Measurements from ENCODE around the gene ALDH9A1.
A peak's percentile ranks its signal among the peaks of the same experiment; 100 is the strongest.
"Not testable (repeated sequence)": the region's sequence is repeated elsewhere in the genome, so short reads cannot be mapped to it uniquely, and the experiment has no call there.

ALDH9A1 gene

DNA sequence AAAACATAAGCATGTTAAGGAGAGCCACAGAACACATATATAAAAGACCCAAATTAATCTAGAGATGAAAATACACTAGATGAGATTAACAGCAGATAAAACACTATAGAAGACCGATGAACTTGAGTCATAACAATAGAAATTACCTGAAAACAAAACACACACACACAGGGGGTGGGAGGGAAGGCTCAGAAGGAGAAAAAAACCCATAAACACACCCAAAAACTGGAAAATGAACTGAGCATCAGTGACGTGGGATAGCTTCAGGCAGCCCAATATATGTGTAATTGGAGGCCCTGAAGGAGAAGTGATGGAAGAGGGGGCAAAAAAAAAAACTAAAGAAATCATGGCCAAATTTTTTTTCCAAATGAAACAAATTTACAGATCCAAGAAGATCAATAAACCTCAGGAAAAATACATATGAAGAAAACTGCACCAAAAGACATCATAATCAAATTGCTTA, 11.4 kb downstream of the ALDH9A1 start:
- no peak for DNase-seq (ENCODE audit: low spot score)

DNA sequence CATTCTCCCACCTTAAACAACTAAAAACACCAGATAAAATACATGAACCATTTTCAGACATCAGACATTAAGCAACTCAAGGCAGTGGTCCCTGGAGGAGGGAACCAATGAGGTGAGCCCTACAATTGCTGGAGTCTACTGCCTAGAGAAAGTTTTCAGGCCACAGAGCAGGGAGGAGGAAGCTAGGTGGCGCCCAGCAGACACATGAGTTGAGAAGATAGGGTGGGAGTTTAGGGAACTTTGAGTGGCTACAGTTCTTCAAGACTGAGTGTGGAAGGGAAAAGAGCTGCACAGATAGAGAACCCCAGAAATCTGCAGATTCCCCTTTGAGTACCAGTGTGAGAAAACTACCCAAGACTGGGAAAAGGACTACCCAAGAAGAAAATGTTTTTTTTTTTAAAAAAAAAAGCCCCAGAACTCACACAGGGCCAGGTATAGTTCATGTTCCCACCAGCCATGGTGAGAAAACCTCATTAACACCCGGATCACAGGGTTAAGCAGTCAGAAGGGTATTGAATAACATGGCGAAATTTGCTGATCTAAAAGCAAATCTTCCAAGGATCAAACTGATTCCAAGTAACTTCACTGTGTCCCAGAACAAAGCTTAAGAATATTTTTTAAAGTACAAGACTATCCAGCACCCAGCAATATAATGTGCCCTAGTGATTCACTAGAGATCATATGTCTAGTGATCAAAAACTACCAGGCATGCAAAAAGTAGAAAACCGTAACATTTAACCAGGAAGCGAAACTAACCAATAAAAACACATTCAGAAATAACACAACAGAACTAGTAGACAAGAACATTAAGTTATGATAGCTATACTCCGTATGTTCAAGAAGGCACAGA, 12.0 kb downstream of the ALDH9A1 start:
- peak; percentile 5 for DNase-seq (ENCODE audit: low spot score)

DNA sequence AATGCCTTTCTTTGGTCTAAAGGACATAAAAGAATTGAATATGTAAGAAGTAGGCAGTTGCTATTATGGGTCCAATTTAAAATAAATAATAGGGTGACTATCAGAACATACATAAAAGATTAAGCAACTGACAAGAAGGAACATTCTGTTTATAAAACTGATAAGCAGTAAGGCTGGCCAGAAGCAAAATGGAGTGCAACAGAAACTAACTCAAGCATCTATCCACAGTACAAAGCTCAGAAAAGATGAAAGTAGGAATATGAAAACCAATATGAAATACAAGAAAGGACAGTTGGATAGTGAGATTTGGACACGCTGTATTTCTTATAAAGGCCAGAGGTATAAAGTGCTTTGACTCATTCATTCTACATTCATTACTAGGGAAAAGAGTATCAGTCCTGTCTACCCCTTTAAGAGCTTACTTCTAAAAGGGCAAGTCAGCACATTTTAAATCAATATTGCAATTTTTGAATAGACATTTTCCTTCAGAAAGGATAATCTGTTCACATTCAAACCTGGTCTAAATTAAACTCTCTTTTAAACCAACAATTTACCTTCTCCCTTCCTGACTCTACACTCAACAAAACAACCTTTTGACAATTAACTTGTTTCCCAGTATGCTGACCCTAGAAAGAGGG, 14.4 kb downstream of the ALDH9A1 start:
- no peak for DNase-seq (ENCODE audit: low spot score)

DNA sequence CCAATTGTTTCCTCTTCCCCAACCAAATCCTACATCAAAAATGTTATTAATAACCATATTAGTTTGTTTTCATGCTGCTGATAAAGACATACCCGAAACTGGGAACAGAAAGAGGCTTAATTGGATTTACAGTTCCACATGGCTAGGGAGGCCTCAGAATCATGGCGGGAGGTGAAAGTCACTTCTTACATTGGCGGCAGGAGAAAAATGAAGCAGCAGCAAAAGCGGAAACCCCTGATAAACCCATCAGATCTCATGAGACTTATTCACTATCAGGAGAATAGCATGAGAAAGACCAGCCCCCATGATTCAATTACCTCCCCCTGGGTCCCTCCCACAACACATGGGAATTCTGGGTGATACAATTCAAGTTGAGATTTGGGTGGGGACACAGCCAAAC, 17.6 kb downstream of the ALDH9A1 start:
- not testable (repeated sequence) for DNase-seq (ENCODE audit: low spot score)

DNA sequence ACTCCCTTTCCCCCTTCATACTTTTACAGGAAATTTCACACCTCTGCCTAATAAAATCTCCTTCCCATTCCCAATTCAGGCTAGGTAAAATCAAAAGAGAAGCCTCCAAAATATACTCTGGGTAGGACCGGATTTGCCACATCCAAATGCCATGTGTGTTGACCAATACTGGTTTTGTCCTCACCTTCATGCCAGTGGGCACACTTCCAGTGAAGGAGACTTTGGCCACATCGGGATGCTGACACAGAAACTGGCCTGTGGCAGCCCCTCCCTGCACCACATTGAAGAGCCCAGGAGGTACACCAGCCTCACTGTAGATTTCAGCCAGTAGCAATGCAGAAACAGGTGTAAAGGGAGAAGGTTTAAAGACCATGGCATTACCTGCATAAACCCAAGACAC, 18.1 kb downstream of the ALDH9A1 start:
- no peak for DNase-seq (ENCODE audit: low spot score)

DNA sequence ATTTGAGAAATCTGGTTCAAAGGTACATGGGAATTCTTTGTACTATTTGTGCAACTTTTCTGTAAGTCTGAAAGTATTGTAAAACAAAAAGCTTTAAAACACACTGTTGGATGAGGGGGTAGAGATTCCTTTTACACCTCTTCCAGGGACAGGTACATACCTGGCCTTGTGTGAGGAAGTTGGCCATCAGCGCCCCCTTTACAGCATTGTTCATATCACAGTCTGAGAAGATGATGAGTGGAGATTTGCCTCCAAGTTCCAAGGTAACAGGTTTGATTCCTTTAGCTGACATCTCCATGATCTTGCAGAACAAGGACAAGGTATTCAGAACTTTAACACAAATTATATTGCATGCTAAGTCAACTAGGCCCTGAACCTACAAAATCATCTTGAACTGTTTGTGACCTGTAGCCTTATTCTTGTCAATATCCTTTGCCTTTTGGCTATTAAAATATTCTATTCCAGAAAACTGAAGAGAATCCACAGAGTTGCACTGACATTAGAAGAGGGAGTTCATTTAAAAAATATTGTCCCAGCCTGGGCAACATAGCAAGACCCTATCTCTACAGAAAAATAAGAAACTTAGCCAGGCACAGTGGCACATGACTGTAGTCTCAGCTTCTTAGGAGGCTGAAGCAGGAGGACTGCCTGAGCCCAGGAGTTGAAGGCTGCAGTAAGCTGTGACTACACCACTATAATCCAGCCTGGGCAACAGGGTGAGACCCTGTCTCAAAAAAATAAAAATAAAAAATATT, 18.9 kb downstream of the ALDH9A1 start:
- DNase-seq (ENCODE audit: low spot score): no peak

DNA sequence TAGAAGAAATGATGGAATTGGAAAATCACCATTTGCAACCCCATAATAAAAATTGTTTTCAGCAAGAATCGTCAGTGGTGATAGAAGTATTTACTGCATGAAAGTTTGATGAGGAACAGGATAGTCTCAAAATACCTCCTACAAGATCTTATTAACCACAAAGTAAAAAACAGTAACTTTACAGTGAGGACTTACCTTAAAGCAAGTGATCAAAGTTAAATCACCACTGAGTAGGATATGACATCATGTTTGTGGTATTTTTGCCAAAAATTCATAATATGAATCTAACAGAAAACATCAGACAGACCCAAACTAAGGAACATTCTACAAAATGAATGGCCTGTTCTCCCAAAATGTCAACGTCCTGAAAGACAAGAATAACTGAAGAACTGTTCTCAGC, 19.9 kb downstream of the ALDH9A1 start:
- DNase-seq (ENCODE audit: low spot score): no peak

DNA sequence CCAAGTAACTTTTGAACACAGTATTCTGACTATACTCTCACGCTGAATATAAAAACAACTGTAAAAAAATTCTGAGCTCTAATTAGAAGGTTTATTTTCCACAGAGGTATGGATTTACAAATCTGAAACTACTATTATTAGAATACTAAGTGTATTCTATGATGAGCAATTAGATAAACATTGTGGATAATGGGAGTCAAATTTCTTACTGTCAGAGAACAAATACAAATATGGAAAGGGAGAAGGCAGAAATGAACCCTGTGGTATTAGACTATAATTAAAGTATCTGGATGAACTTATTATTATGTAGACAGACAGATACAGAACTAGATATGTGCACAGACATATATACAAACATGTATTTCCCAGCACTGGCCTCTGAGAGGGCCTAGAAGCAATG, 22.6 kb downstream of the ALDH9A1 start:
- no peak for DNase-seq (ENCODE audit: low spot score)

DNA sequence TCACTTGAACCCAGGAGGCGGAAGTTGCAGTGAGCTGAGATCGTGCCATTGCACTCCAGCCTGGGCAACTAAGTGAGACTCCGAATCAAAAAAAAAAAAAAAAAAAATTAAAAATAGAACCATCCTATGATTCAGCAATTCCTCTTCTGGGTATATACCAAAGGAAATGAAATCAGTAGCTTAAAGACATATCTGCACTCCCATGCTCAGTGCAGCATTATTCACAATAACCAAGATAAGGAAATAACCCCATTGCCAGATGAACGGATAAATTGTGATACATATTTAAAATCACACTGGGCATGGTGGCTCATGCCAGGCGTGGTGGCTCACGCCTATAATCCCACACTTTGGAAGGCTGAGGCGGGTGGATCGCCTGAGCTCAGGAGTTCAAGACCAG, 23.8 kb downstream of the ALDH9A1 start:
- DNase-seq (ENCODE audit: low spot score): no peak

DNA sequence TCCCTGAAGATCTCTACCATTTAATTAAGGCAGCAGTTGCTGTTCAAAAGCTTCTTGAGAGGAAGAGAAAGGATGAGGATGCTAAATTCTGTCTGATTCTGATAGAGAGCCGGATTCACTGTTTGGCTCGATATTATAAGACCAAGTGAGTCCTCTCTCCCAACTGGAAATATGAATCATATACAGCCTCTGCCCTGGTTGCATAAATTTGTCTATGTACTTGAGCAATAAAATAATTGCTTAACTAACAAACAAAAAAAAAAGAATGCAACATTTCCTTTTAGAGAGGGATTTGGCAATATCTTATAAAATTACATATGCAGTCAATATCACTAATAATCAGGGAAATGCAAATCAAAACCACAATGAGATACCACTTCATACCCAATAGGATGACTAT, 26.8 kb downstream of the ALDH9A1 start:
- DNase-seq (ENCODE audit: low spot score): no peak

DNA sequence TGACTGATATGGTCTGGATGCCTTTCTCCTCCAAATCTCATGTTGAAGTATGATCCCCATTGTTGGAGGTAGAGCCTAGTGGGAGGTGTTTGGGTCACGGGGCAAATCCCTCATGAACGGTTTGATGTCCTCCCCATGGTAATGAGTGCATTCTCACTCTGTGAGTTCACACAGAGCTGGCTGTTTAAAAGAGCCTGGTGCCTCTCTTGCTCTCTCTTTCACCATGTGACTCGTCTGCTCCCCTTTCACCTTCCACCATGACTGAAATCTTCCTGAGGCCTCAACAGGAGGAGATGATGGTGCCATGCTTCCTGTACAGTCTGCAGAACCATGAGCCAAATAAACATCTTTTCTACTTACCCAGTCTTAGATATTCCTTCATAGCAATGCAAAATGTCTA, 30.2 kb downstream of the ALDH9A1 start:
- DNase-seq (ENCODE audit: low spot score): no peak

DNA sequence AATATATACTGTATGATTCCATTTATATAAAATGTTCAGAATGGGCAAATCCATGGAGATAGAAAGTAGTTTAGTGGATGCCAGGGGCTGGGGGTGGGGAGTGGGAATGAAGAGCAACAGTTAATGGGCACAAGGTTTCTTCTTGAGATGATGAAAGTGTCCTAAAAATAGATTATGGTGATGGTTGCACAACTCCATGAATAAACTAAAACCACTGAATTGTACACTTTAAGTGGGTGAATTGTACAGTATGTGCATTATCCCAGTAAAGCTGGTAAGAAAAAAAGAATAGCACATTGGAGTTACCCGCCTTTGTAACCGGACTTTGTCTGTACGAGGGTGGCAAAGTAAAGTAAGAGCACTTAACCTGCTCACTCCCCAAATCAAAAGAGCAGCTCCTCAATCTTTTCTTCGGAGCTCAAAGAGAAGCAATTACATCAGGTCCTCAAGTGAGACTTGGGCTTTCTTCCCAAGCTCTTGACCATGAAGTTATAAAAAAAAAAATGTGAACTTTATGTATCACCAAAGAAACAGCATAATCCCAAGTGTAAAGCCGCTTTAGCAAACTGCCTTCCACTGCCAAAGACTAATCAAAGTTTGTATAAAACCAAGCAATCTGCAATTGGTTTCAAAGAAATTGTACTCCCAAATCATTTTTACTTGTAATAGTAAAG, 32.1 kb downstream of the ALDH9A1 start:
- DNase-seq (ENCODE audit: low spot score): no peak

DNA sequence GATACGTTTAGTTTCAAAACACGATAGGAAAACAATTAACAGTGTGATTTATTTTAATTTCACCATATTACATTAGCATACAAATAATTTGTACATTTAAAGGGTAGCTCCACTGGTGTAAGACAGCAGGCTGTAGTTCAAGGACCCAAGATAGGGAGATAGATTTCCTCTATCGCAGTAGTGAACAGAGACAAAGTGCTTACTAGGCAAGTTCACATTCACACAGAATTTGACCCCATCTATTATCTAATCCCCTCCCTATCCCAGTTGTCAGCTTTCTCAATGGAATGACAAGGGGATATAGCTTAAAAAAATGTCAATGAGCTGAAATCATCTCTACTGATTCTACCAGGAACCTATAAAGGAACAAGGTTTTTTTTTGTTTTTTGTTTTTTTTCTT, 36.2 kb downstream of the ALDH9A1 start:
- DNase-seq (ENCODE audit: low spot score): no peak

DNA sequence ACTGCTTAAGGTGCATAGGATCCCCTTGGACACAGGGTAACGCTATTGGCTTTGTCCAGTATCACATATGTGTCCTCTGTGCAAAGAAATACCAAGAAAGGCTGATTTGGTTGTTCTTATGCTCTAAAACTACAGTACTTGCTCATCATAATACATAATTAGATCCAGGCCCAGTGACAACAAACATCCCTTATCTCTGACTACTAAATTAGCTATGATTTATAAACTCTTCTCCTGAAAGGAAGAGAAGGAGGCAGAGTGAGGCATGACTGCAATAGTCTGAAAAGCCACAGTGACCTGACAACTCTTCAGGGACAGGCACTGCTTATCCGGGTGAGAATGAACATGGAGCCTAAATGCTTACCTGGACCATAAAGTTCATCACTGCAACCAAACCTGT, 36.7 kb downstream of the ALDH9A1 start:
- no peak for DNase-seq (ENCODE audit: low spot score)

DNA sequence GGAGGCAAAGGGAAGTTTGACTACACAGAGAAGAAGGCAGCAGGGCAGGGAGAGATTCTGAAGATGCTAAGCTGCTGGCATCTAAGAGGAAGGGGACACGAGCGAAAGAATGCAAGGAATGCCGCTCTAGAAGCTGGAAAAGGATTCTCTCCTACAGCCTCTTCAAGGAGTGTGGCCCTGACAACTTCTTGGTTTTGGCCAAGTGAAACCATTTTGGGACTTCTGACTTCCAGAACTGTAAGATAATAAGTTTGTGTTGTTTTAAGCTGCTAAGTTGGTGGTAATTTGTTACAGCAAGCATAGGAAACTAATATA, 38.8 kb downstream of the ALDH9A1 start:
- no peak for DNase-seq (ENCODE audit: low spot score)

DNA sequence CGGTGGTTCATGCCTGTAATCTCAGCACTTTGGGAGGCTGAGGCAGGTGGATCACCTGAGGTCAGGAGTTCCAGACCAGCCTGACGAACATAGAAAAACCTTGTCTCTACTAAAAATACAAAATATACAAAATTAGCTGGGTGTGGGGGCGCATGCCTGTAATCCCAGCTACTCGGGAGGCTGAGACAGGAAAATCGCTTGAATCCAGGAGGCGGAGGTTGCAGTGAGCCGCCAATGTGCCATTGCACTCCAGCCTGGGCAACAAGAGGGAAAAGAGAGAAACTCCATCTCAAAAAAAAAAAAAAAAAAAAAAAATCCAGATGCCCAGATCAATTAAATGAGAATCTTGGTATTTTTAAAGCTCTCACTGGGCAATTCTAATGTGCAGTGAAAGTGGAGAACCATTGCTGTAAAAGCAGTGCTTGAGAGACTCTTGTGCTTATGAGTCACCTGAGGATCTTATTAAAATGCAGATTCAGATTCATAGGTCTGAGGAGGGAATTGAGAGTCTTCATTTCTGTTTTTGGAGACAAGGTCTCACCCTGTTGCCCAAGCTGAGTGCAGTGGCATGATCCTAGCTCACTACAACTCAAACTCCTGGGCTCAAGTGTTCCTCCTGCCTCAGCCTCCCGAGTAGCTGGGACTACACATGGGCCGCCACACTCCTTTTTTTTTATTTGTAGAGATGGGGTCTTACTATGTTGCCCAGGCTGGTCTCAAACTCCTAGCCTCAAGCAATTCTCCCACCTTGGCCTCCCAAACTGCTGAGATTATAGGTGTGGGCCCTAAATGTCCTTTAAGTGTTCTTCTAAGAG, 39.4 kb downstream of the ALDH9A1 start:
- DNase-seq (ENCODE audit: low spot score): not testable (repeated sequence)

DNA sequence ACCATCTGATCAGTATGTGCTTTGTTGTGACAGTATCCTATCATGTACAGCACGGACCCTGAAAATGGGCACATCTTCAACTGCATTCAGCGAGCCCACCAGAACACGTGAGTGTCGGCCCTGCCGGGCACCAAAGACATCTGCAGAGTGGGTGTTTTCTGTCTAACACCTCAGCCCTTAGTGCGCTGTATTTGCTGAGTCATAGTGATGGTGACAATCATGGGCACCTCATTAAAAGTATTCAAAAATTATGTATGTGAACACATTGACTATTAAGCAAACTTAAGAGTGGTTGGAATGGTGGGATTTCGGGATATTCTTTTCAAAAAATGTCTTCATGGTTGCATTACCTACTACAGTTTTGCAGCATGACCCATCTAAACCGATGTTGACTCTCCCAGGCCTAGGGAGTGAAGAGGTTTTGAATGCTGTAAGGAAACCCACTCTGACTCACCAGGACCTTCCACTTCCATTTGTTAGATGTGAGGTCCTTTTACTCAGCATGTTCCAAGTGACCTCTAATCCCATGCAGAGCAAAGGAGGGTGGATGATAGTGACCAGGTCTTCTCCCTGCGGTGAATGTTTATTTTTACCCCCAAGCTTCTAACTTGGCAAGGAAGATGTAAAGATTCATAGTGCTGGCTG, 47.3 kb downstream of the ALDH9A1 start:
- DNase-seq (ENCODE audit: low spot score): no peak

DNA sequence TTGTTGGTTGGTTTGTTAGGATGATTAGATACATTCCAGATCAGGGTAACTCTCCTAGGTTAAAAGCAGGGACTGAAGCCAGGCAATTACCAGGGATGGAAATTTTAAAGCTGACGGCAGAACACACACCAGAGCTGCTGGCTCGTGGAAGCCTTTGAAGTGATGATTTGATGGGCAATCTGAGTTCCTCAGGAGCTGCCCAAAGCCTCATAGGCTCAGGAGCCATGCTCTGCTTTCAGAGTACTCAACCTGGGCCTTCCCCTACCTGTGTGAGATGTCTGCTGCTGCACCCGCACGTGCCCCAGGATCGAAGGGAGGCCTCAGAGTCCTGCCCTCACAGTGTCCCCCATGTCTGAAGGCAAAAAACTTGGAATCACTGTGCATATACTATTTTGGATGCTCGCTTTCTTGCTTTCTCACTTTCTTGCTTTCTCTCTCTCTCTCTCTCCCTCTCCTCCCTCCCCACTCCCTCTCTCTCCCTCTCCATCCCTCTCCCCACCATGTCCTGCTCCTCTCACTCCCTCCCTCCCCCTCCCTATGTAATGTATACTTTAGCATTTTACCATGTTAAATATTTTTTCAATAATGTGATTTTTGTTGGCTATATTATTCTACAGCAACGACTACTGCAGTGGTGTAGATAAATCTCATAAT, 49.3 kb downstream of the ALDH9A1 start:
- no peak for DNase-seq (ENCODE audit: low spot score)

DNA sequence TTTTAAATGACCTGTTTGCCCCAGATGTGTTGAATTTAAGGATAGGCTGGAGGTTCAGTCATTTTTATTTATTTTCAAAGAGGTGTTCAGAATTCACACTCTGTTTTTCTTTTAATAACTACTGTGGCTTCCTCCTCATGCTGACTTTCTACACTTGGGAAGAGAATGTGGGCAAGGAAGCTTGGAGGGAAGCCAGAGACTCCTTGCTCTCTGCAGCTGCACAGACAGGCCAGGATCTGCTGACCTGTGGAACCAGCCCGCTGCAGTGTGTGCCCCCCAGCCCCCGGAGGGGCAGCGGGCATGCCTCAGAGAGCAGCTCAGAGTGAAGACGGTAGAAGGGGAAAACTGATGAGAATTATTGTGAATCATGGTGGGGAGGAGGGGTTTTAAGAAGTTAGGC, 50.4 kb downstream of the ALDH9A1 start:
- no peak for DNase-seq (ENCODE audit: low spot score)

DNA sequence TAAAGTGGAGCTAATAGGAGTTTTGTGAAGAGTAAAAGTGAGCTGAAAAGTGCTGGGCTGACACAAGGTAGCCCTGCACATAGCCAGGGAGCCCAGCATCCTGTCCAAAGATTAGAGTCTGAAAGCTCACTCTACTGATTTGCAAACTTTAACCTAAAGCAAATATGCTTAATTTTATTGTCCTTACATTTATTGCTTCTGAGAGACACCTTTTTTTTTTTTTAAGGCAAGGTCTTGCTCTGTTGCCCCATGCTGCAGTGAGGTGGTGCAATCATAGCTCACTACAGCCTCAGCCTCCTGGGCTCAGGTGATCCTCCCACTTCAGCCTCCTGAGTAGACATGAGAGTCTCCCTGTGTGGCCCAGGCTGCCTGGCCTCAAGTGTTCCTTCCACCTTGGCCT, 50.8 kb downstream of the ALDH9A1 start:
- DNase-seq (ENCODE audit: low spot score): no peak

All from cerebellar cortex (tissue), 1 donor.